HCT116 (cell line): ENCODE measurements around the gene RANBP17. TPM values are rescaled to one million over a fixed set of nuclear protein-coding genes. Genes with fewer than 3 reads are reported as not detected.

Experiments
- ATAC-seq: fragments of 200-7000 bp; cut with Tn5 transposase; 2 replicates; pipeline ENCODE4 v1.9.1; 2020; ENCODE audit warnings: mild to moderate bottlenecking, moderate library complexity
- BruUV-seq: library from RNA; stranded (reverse); fragments of 400-500 nt; replicated peaks from 2 replicates; lab custom pipeline; 2021; lab: Mats Ljungman, UMichigan
- CTCF ChIA-PET: fragments of 300-600 bp; sonication (Branson Sonifier 250); formaldehyde crosslinking; loops from one replicate; lab custom pipeline; 2021; ENCODE audit warnings: antibody characterized with exemption; lab: Charles Lee
- POLR2A ChIA-PET: fragments of 300-600, 350-600 bp; sonication (Branson Sonifier 250); formaldehyde crosslinking; loops from one replicate; lab custom pipeline; 2021; ENCODE audit warnings: antibody characterized with exemption; lab: Charles Lee
- RAD21 ChIA-PET, 2 experiments: fragments of 300-600 bp; sonication (Branson Sonifier 250); formaldehyde crosslinking; loops; one replicate each; lab custom pipeline; 2023; ENCODE audit warnings: low total read pairs in 2 of 2; ENCODE audit not compliant: uncharacterized antibody in 2 of 2, unreplicated experiment in 2 of 2, low non-redundant PET in 1 of 2; lab: Charles Lee
- DNase-seq: peaks from one replicate; pipeline ENCODE4 v3.0.0-alpha.2; 2010; ENCODE audit warnings: low read depth, low spot score
- H2AFZ ChIP-seq: fragments of 200-600 bp; shearing (Covaris generic), sonication (generic); 2 replicates; pipeline ENCODE4 v1.6.1; 2017; ENCODE audit warnings: low read depth, mixed run types, mixed read lengths, antibody characterized with exemption, low read length; ENCODE audit not compliant: poor library complexity, severe bottlenecking
- H3K27ac ChIP-seq: 2 replicates; pipeline ENCODE4 v1.5.1; 2012; ENCODE audit warnings: low read depth, low read length
- H3K27me3 ChIP-seq: fragments of 200-600 bp; sonication (generic); 2 replicates; pipeline ENCODE4 v1.6.1; 2016; ENCODE audit warnings: mixed run types, low read length, mixed read lengths; ENCODE audit not compliant: insufficient read depth
- H3K36me3 ChIP-seq, 2 experiments: fragments of 200-500 bp in 1 of 2; fragments of 200-600 bp in 1 of 2; sonication (Bioruptor generic) in 1 of 2; sonication (generic) in 1 of 2; 2 replicates each; pipeline versions ENCODE4 v1.5.1 to v1.6.1; 2014 to 2016; ENCODE audit warnings: low read length in 2 of 2, inconsistent platforms in 1 of 2, mixed read lengths in 1 of 2, mixed run types in 1 of 2; ENCODE audit not compliant: insufficient read depth in 2 of 2, control insufficient read depth in 1 of 2
- H3K4me1 ChIP-seq, 2 experiments: fragments of 200-600 bp in 1 of 2; sonication (generic) in 1 of 2; 2 replicates each; pipeline versions ENCODE4 v1.5.1 to v1.6.1; 2012 to 2017; ENCODE audit warnings: low read length in 2 of 2, inconsistent platforms in 1 of 2, mild to moderate bottlenecking in 1 of 2, mixed read lengths in 1 of 2, mixed run types in 1 of 2, moderate library complexity in 1 of 2; ENCODE audit not compliant: insufficient read depth in 2 of 2, control insufficient read depth in 1 of 2
- H3K4me2 ChIP-seq: fragments of 200-600 bp; sonication (generic); 2 replicates; pipeline ENCODE4 v1.6.1; 2017; ENCODE audit warnings: mixed run types, low read length, mixed read lengths
- H3K4me3 ChIP-seq, 2 experiments: fragments of 200-600 bp in 1 of 2; sonication (generic) in 1 of 2; replicated peaks in 1 of 2; 2 replicates each; pipeline ENCODE4 v1.5.1; 2011 to 2016; ENCODE audit warnings: low read length in 2 of 2, control low read depth in 1 of 2, low read depth in 1 of 2, mild to moderate bottlenecking in 1 of 2, mixed read lengths in 1 of 2, mixed run types in 1 of 2
- H3K79me2 ChIP-seq: fragments of 200-600 bp; sonication (generic); 2 replicates; pipeline ENCODE4 v1.6.1; 2017; ENCODE audit warnings: mild to moderate bottlenecking, mixed run types, low read length, moderate library complexity, mixed read lengths; ENCODE audit not compliant: insufficient read depth
- H3K9ac ChIP-seq: fragments of 200-600 bp; sonication (generic); 2 replicates; pipeline ENCODE4 v1.6.1; 2016; ENCODE audit warnings: low read length, mixed read lengths
- H3K9me2 ChIP-seq: fragments of 200-600 bp; sonication (generic), shearing (Covaris generic); 2 replicates; pipeline ENCODE4 v1.6.1; 2017; ENCODE audit warnings: mixed run types, mild to moderate bottlenecking, moderate library complexity; ENCODE audit not compliant: insufficient read depth
- H3K9me3 ChIP-seq, 2 experiments: fragments of 200-500 bp in 1 of 2; fragments of 200-600 bp in 1 of 2; sonication (Bioruptor generic) in 1 of 2; sonication (generic) in 1 of 2; 2 replicates each; pipeline ENCODE4 v1.6.1; 2014 to 2017; ENCODE audit warnings: low read length in 2 of 2, mixed read lengths in 2 of 2, inconsistent platforms in 1 of 2, low read depth in 1 of 2, mild to moderate bottlenecking in 1 of 2, mixed run types in 1 of 2, moderate library complexity in 1 of 2; ENCODE audit not compliant: control insufficient read depth in 1 of 2, insufficient read depth in 1 of 2
- H4K20me1 ChIP-seq: fragments of 200-600 bp; sonication (generic), shearing (Covaris generic); 2 replicates; pipeline ENCODE4 v1.6.1; 2017; ENCODE audit warnings: mixed run types, mild to moderate bottlenecking, moderate library complexity; ENCODE audit not compliant: insufficient read depth
- CEBPB ChIP-seq: IDR thresholded peaks from 2 replicates; pipeline ENCODE4 v1.6.1; 2012; ENCODE audit warnings: low read depth
- CTCF ChIP-seq, 3 experiments: fragments of 200-600 bp in 1 of 3; sonication (generic) in 1 of 3; IDR thresholded peaks in 2 of 3; conservative IDR thresholded peaks in 1 of 3; 2 replicates each; pipeline ENCODE4 v1.5.1; 2012 to 2017; ENCODE audit warnings: low read depth in 2 of 3, low read length in 2 of 3, antibody characterized with exemption in 1 of 3, borderline replicate concordance in 1 of 3, control low read depth in 1 of 3, mild to moderate bottlenecking in 1 of 3, mixed read lengths in 1 of 3, mixed run types in 1 of 3, moderate library complexity in 1 of 3; ENCODE audit not compliant: insufficient read depth in 1 of 3
- RAD21 ChIP-seq: IDR thresholded peaks from 2 replicates; pipeline ENCODE4 v1.6.1; 2012; ENCODE audit warnings: low read depth, mild to moderate bottlenecking
- SRF ChIP-seq: IDR thresholded peaks from 2 replicates; pipeline ENCODE4 v1.6.1; 2012; ENCODE audit warnings: low read depth
- intact Hi-C: fragments of 100-400 bp; cut with micrococcal nuclease; formaldehyde crosslinking; loops from 2 replicates; pipeline ENCODE4 v1.10.0; 2022
- total RNA-seq: library from RNA; stranded (reverse); gene quantifications from one replicate; pipeline ENCODE4 v1.2.1, GENCODE V29; 2021; ENCODE audit not compliant: unreplicated experiment

Gene RANBP17
- total RNA-seq, 1 experiment from 2014 or later = 18.2 TPM

GRCh38 chr5:171336521-171337209 lies 474.8 kb downstream of the RANBP17 start:
- Histone ChIP-seq H3K4me1 (peaks cover 0 to 14% of the 10 kb centered on the region in 2 experiments; a peak in 2 of 4 replicates), H3K9me2 (no peaks in the 10 kb centered on the region), H3K79me2 (no peaks in the 10 kb centered on the region), H3K9me3 (no peaks in the 10 kb centered on the region), H3K36me3 (no peaks in the 10 kb centered on the region), H3K4me3 (peak overlapping the region; percentile 60 to 64), H4K20me1 (no peaks in the 10 kb centered on the region), H3K4me2 (peak overlapping the region; percentile 88), H3K9ac (peak overlapping the region; percentile 56), H3K27me3 (no peaks in the 10 kb centered on the region), H3K27ac (no peak overlapping the region), H2AFZ (peak overlapping the region; percentile 100)
- BruUV-seq = no TSS peak
- DNase-seq (peak; percentile 42), ATAC-seq (peak; percentile 93)
- intact Hi-C loops = loop anchor here (1.0 to 5.0 kb wide), 5 partner anchors 63 to 699 kb away; no protein-coding TSS in a partner anchor
- ChIA-PET POLR2A (no interaction called here), CTCF (interaction anchor here (0.8 to 2.9 kb wide), 5 partner anchors 16 to 545 kb away, joined by 3 to 20 read pairs (median 3); no protein-coding TSS in a partner anchor), RAD21 (no interaction called here)
- peak; percentile 77 to 92 (median 78) for TF ChIP-seq CTCF (IDR thresholded peaks at IDR 0.05 in 2 of 3, conservative IDR thresholded peaks at IDR 0.05 in 1 of 3; ENCODE audit: borderline replicate concordance in 1 of 3, insufficient read depth in 1 of 3, low read depth in 2 of 3, low read length in 2 of 3)
- TF ChIP-seq RAD21 = peak; percentile 94
- TF ChIP-seq SRF = no peak

DNA sequence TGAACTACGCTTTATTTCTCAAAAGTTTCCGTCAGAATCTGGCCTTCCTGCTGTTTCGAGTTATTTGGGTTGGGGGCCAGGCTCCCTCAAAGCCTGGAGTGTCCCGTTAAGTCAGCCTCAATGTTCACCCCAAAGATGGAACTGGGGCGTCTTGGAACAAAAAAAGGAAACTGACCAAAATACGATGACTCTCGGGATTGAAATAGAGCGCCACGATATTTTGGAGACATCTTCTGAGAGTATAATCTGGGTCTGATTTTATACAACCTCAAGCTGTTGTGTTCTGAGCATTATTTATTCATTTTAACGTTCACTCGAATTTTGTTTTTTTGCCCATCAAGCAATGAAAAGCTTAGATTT lies 475.4 kb downstream of the RANBP17 start:
- Histone ChIP-seq H3K4me2 (peak overlapping the region; percentile 88), H3K9ac (peak overlapping the region; percentile 56), H3K9me2 (no peaks in the 10 kb centered on the region), H3K27me3 (no peaks in the 10 kb centered on the region), H3K9me3 (no peaks in the 10 kb centered on the region), H3K4me3 (peak overlapping the region; percentile 60 to 64), H2AFZ (peak overlapping the region; percentile 100), H3K4me1 (peaks cover 0 to 14% of the 10 kb centered on the region in 2 experiments; a peak in 2 of 4 replicates), H4K20me1 (no peaks in the 10 kb centered on the region), H3K27ac (no peak overlapping the region), H3K36me3 (no peaks in the 10 kb centered on the region), H3K79me2 (no peaks in the 10 kb centered on the region)
- RAD21 ChIA-PET = interaction anchor here in 1 of 2 experiments (1.5 kb wide), 1 partner anchor 130 kb away, joined by 4 read pairs; no protein-coding TSS in a partner anchor
- DNase-seq = no peak
- ATAC-seq = peak; percentile 44
- TF ChIP-seq CTCF (IDR thresholded peaks at IDR 0.05 in 2 of 3, conservative IDR thresholded peaks at IDR 0.05 in 1 of 3; ENCODE audit: borderline replicate concordance in 1 of 3, insufficient read depth in 1 of 3, low read depth in 2 of 3, low read length in 2 of 3) (peak in 2 of 3 experiments; percentile 2; a peak in 1 of 6 replicates), CEBPB (no peak)
- CTCF ChIA-PET = interaction anchor here (0.7 to 1.8 kb wide), 5 partner anchors 64 to 592 kb away, joined by 3 to 12 read pairs (median 4); no protein-coding TSS in a partner anchor
- intact Hi-C loops = loop anchor here (1.0 to 5.0 kb wide), 5 partner anchors 64 to 700 kb away; no protein-coding TSS in a partner anchor
- BruUV-seq = no TSS peak
- POLR2A ChIA-PET = no interaction called here
